ENCODE results near the gene SOX12.
A peak's percentile ranks its signal among the peaks of the same experiment; 100 is the strongest.

SOX12 gene

GRCh38 chr20:343107-343506 lies 17.8 kb downstream of the SOX12 start:
- H3K14ac ChIP-seq (ENCODE audit: low read length) = no peak overlapping the region

GRCh38 chr20:346033-346639 lies 20.8 kb downstream of the SOX12 start:
- Histone ChIP-seq H2BK5ac (ENCODE audit: low read depth, low read length, poor library complexity) (no peak overlapping the region), H3K4me2 (ENCODE audit: low read length) (peak overlapping the region; percentile 81), H3K4me3 (ENCODE audit: low read depth, low read length) (no peak overlapping the region), H3K4me1 (ENCODE audit: control insufficient read depth in 1 of 2, insufficient read depth in 2 of 2, low read length in 2 of 2) (peaks cover 0 to 6% of the 10 kb centered on the region in 2 experiments), H3K9me3 (ENCODE audit: insufficient read depth, low read depth, low read length) (no peaks in the 10 kb centered on the region), H3K36me3 (ENCODE audit: control insufficient read depth in 1 of 2, insufficient read depth in 2 of 2, low read length in 2 of 2) (peaks cover 4 to 6% of the 10 kb centered on the region in 2 experiments), H3K79me2 (ENCODE audit: control insufficient read depth, insufficient read depth, low read length, poor library complexity) (peaks cover 5% of the 10 kb centered on the region), H4K12ac (ENCODE audit: low read depth, low read length) (no peak overlapping the region), H3K27me3 (ENCODE audit: insufficient read depth, low read length) (no peaks in the 10 kb centered on the region), H2AFZ (ENCODE audit: insufficient read depth, low read length, poor library complexity) (peak overlapping the region; percentile 6), H3K18ac (ENCODE audit: low read length) (no peak overlapping the region), H4K91ac (ENCODE audit: low read depth, low read length) (no peak overlapping the region), H3K79me1 (ENCODE audit: low read length) (peaks cover 11% of the 10 kb centered on the region), H2BK12ac (ENCODE audit: low read length) (no peak overlapping the region), H4K8ac (ENCODE audit: low read depth, low read length) (no peak overlapping the region), H3K9ac (ENCODE audit: low read length) (no peak overlapping the region), H2AK5ac (ENCODE audit: low read length) (no peak overlapping the region), H2BK120ac (ENCODE audit: insufficient read depth, low read length, poor library complexity) (no peak overlapping the region), H3K14ac (ENCODE audit: low read length) (no peak overlapping the region), H3K4ac (ENCODE audit: low read depth, low read length) (no peak overlapping the region), H3K27ac (ENCODE audit: low read depth, low read length) (no peak overlapping the region), H3K23ac (ENCODE audit: low read length) (no peak overlapping the region)
- no CpG with 5 or more reads among the region's 9 CpGs for WGBS (ENCODE audit: extremely low coverage, insufficient coverage, insufficient read length)
- no peak for DNase-seq

More at GRCh38 chr20:343107-343506, 17.8 kb downstream of the SOX12 start:
- Histone ChIP-seq H3K4me1 (ENCODE audit: control insufficient read depth in 1 of 2, insufficient read depth in 2 of 2, low read length in 2 of 2) (peaks cover 0 to 3% of the 10 kb centered on the region in 2 experiments), H4K12ac (ENCODE audit: low read depth, low read length) (no peak overlapping the region), H3K27me3 (ENCODE audit: insufficient read depth, low read length) (no peaks in the 10 kb centered on the region), H3K4me2 (ENCODE audit: low read length) (no peak overlapping the region), H3K9ac (ENCODE audit: low read length) (no peak overlapping the region), H3K4ac (ENCODE audit: low read depth, low read length) (no peak overlapping the region), H3K18ac (ENCODE audit: low read length) (no peak overlapping the region), H3K9me3 (ENCODE audit: insufficient read depth, low read depth, low read length) (no peaks in the 10 kb centered on the region), H2BK120ac (ENCODE audit: insufficient read depth, low read length, poor library complexity) (no peak overlapping the region), H3K27ac (ENCODE audit: low read depth, low read length) (no peak overlapping the region), H2AFZ (ENCODE audit: insufficient read depth, low read length, poor library complexity) (no peak overlapping the region), H3K79me1 (ENCODE audit: low read length) (peaks cover 11% of the 10 kb centered on the region), H3K79me2 (ENCODE audit: control insufficient read depth, insufficient read depth, low read length, poor library complexity) (peaks cover 5% of the 10 kb centered on the region), H4K8ac (ENCODE audit: low read depth, low read length) (no peak overlapping the region), H4K91ac (ENCODE audit: low read depth, low read length) (no peak overlapping the region), H3K36me3 (ENCODE audit: control insufficient read depth in 1 of 2, insufficient read depth in 2 of 2, low read length in 2 of 2) (no peaks in the 10 kb centered on the region), H3K23ac (ENCODE audit: low read length) (no peak overlapping the region), H3K4me3 (ENCODE audit: low read depth, low read length) (no peak overlapping the region), H2BK12ac (ENCODE audit: low read length) (no peak overlapping the region), H2AK5ac (ENCODE audit: low read length) (no peak overlapping the region), H2BK5ac (ENCODE audit: low read depth, low read length, poor library complexity) (no peak overlapping the region)
- no peak for DNase-seq

GRCh38 chr20:346640-347316 lies 21.4 kb downstream of the SOX12 start, which contains the start of gene NRSN2:
TSS of gene NRSN2 (plus strand) at chr20:347111. CDS start at chr20:349644, 2,533 bp downstream.
- H2AFZ ChIP-seq (ENCODE audit: insufficient read depth, low read length, poor library complexity) = peak within 1 kb of the TSS; percentile 62
- peak within 1 kb of the TSS; percentile 43 for H2BK5ac ChIP-seq (ENCODE audit: low read depth, low read length, poor library complexity)
- H4K12ac ChIP-seq (ENCODE audit: low read depth, low read length) = peak within 1 kb of the TSS; percentile 67
- WGBS (ENCODE audit: extremely low coverage, insufficient coverage, insufficient read length) = no CpG with 5 or more reads among the region's 50 CpGs
- H2AK5ac ChIP-seq (ENCODE audit: low read length) = no peak within 1 kb of the TSS
- H3K79me1 ChIP-seq (ENCODE audit: low read length) = peaks cover 11% of the 10 kb centered on the region
- peaks cover 4 to 6% of the 10 kb centered on the region in 2 experiments for H3K36me3 ChIP-seq (ENCODE audit: control insufficient read depth in 1 of 2, insufficient read depth in 2 of 2, low read length in 2 of 2)
- peak within 1 kb of the TSS; percentile 63 for H3K14ac ChIP-seq (ENCODE audit: low read length)
- H2BK120ac ChIP-seq (ENCODE audit: insufficient read depth, low read length, poor library complexity) = peak within 1 kb of the TSS; percentile 9
- H4K91ac ChIP-seq (ENCODE audit: low read depth, low read length) = peak within 1 kb of the TSS; percentile 67
- no peaks in the 10 kb centered on the region for H3K9me3 ChIP-seq (ENCODE audit: insufficient read depth, low read depth, low read length)
- peak within 1 kb of the TSS; percentile 51 for H3K18ac ChIP-seq (ENCODE audit: low read length)
- H3K4me1 ChIP-seq (ENCODE audit: control insufficient read depth in 1 of 2, insufficient read depth in 2 of 2, low read length in 2 of 2) = peaks cover 0 to 6% of the 10 kb centered on the region in 2 experiments
- peak within 1 kb of the TSS; percentile 80 for H3K9ac ChIP-seq (ENCODE audit: low read length)
- peak within 1 kb of the TSS; percentile 16 for H3K4ac ChIP-seq (ENCODE audit: low read depth, low read length)
- H3K4me3 ChIP-seq (ENCODE audit: low read depth, low read length) = peak within 1 kb of the TSS; percentile 74
- peak within 1 kb of the TSS; percentile 72 for H3K27ac ChIP-seq (ENCODE audit: low read depth, low read length)
- peak within 1 kb of the TSS; percentile 81 for H3K4me2 ChIP-seq (ENCODE audit: low read length)
- DNase-seq = peak in 1 of 2 donors; percentile 60
- peaks cover 5% of the 10 kb centered on the region for H3K79me2 ChIP-seq (ENCODE audit: control insufficient read depth, insufficient read depth, low read length, poor library complexity)
- peak within 1 kb of the TSS; percentile 71 for H4K8ac ChIP-seq (ENCODE audit: low read depth, low read length)
- no peaks in the 10 kb centered on the region for H3K27me3 ChIP-seq (ENCODE audit: insufficient read depth, low read length)
- H3K23ac ChIP-seq (ENCODE audit: low read length) = no peak within 1 kb of the TSS
- no peak within 1 kb of the TSS for H2BK12ac ChIP-seq (ENCODE audit: low read length)

GRCh38 chr20:347317-347639 lies 21.9 kb downstream of the SOX12 start:
- Histone ChIP-seq H4K12ac (ENCODE audit: low read depth, low read length) (peak overlapping the region; percentile 67), H3K36me3 (ENCODE audit: control insufficient read depth in 1 of 2, insufficient read depth in 2 of 2, low read length in 2 of 2) (peaks cover 4 to 6% of the 10 kb centered on the region in 2 experiments), H3K9ac (ENCODE audit: low read length) (peak overlapping the region; percentile 49), H2BK120ac (ENCODE audit: insufficient read depth, low read length, poor library complexity) (no peak overlapping the region), H3K18ac (ENCODE audit: low read length) (peak overlapping the region; percentile 20), H2AFZ (ENCODE audit: insufficient read depth, low read length, poor library complexity) (peak overlapping the region; percentile 62), H3K4ac (ENCODE audit: low read depth, low read length) (peak overlapping the region; percentile 16), H3K4me2 (ENCODE audit: low read length) (peak overlapping the region; percentile 81), H2BK12ac (ENCODE audit: low read length) (no peak overlapping the region), H3K27ac (ENCODE audit: low read depth, low read length) (peak overlapping the region; percentile 72), H4K8ac (ENCODE audit: low read depth, low read length) (peak overlapping the region; percentile 71), H2BK5ac (ENCODE audit: low read depth, low read length, poor library complexity) (peak overlapping the region; percentile 38), H3K4me3 (ENCODE audit: low read depth, low read length) (peak overlapping the region; percentile 74), H3K23ac (ENCODE audit: low read length) (no peak overlapping the region), H3K9me3 (ENCODE audit: insufficient read depth, low read depth, low read length) (no peaks in the 10 kb centered on the region), H4K91ac (ENCODE audit: low read depth, low read length) (peak overlapping the region; percentile 62), H3K27me3 (ENCODE audit: insufficient read depth, low read length) (no peaks in the 10 kb centered on the region), H2AK5ac (ENCODE audit: low read length) (no peak overlapping the region), H3K79me1 (ENCODE audit: low read length) (peaks cover 11% of the 10 kb centered on the region), H3K79me2 (ENCODE audit: control insufficient read depth, insufficient read depth, low read length, poor library complexity) (peaks cover 5% of the 10 kb centered on the region), H3K14ac (ENCODE audit: low read length) (peak overlapping the region; percentile 54), H3K4me1 (ENCODE audit: control insufficient read depth in 1 of 2, insufficient read depth in 2 of 2, low read length in 2 of 2) (peaks cover 0 to 6% of the 10 kb centered on the region in 2 experiments)
- no peak for DNase-seq
- WGBS (ENCODE audit: extremely low coverage, insufficient coverage, insufficient read length) = no CpG with 5 or more reads among the region's 19 CpGs
